Measurements from ENCODE around the gene PCDHA9. TPM values are rescaled to one million over a fixed set of nuclear protein-coding genes. Genes with fewer than 3 reads are reported as not detected.

The PCDHA9 gene
- polyA plus RNA-seq, 1 experiment = 0.06 TPM

GRCh38 chr5:140877262-140877581 lies 29.0 kb downstream of the PCDHA9 start:
- ChIA-PET POLR2A (no interaction called here), CTCF (no interaction called here)
- H3K4me3 ChIP-seq (ENCODE audit: low read depth, low read length) = no peak overlapping the region
- no peak for DNase-seq (ENCODE audit: low read depth)
- TF ChIP-seq CTCF (IDR thresholded peaks at IDR 0.05; ENCODE audit: insufficient read depth, low read depth, low read length) = no peak
- no peaks in the 10 kb centered on the region for H3K36me3 ChIP-seq (ENCODE audit: control insufficient read depth, insufficient read depth, low read length)
- H3K27me3 ChIP-seq (ENCODE audit: control insufficient read depth, insufficient read depth, low read length) = no peaks in the 10 kb centered on the region

- H3K27me3 ChIP-seq (ENCODE audit: control insufficient read depth, insufficient read depth, low read length) = no peaks in the 10 kb centered on the region
- TF ChIP-seq CTCF (IDR thresholded peaks at IDR 0.05; ENCODE audit: insufficient read depth, low read depth, low read length) = no peak
- no peaks in the 10 kb centered on the region for H3K36me3 ChIP-seq (ENCODE audit: control insufficient read depth, insufficient read depth, low read length)
- DNase-seq (ENCODE audit: low read depth) = no peak
- no peak within 1 kb of the TSS for H3K4me3 ChIP-seq (ENCODE audit: low read depth, low read length)
- ChIA-PET CTCF (interaction anchor here (0.6 kb wide), 1 partner anchor 34 kb away, joined by 3 read pairs; the partner anchor contains the start of gene PCDHA9), POLR2A (no interaction called here)
Measured at GRCh38 chr5:140881889-140882590, 33.9 kb downstream of the PCDHA9 start, which contains the start of gene PCDHA13. Gene PCDHA13, plus strand, starts transcription at chr5:140882124. Its CDS starts 145 bp downstream, at chr5:140882269.

GRCh38 chr5:140882591-140882899 lies 34.4 kb downstream of the PCDHA9 start:
- ChIA-PET POLR2A (no interaction called here), CTCF (interaction anchor here (0.6 kb wide), 1 partner anchor 34 kb away, joined by 3 read pairs; the partner anchor contains the start of gene PCDHA9)
- no peak for DNase-seq (ENCODE audit: low read depth)
- H3K4me3 ChIP-seq (ENCODE audit: low read depth, low read length) = no peak overlapping the region
- TF ChIP-seq CTCF (IDR thresholded peaks at IDR 0.05; ENCODE audit: insufficient read depth, low read depth, low read length) = no peak
- no peaks in the 10 kb centered on the region for H3K36me3 ChIP-seq (ENCODE audit: control insufficient read depth, insufficient read depth, low read length)
- no peaks in the 10 kb centered on the region for H3K27me3 ChIP-seq (ENCODE audit: control insufficient read depth, insufficient read depth, low read length)

GRCh38 chr5:140883373-140883772 lies 35.2 kb downstream of the PCDHA9 start:
- Histone ChIP-seq H3K4me3 (ENCODE audit: low read depth, low read length) (no peak overlapping the region), H3K36me3 (ENCODE audit: control insufficient read depth, insufficient read depth, low read length) (no peaks in the 10 kb centered on the region), H3K27me3 (ENCODE audit: control insufficient read depth, insufficient read depth, low read length) (no peaks in the 10 kb centered on the region)
- no peak for TF ChIP-seq CTCF (IDR thresholded peaks at IDR 0.05; ENCODE audit: insufficient read depth, low read depth, low read length)
- ChIA-PET CTCF (no interaction called here), POLR2A (no interaction called here)
- no peak for DNase-seq (ENCODE audit: low read depth)

GRCh38 chr5:140883927-140884697 lies 35.9 kb downstream of the PCDHA9 start:
- POLR2A ChIA-PET = no interaction called here
- Histone ChIP-seq H3K36me3 (ENCODE audit: control insufficient read depth, insufficient read depth, low read length) (no peaks in the 10 kb centered on the region), H3K27me3 (ENCODE audit: control insufficient read depth, insufficient read depth, low read length) (no peaks in the 10 kb centered on the region), H3K4me3 (ENCODE audit: low read depth, low read length) (no peak overlapping the region)
- no peak for TF ChIP-seq CTCF (IDR thresholded peaks at IDR 0.05; ENCODE audit: insufficient read depth, low read depth, low read length)
- CTCF ChIA-PET = no interaction called here
- DNase-seq (ENCODE audit: low read depth) = no peak

Other genes with a start within 250 kb of the PCDHA9 start
- 0.69 and 1.9 TPM in 2 replicates for gene CD14, start 215.2 kb upstream of the PCDHA9 start, polyA plus RNA-seq (2011; rRNA removed)
- 4.8 and 7.5 TPM in 2 replicates for gene TMCO6, start 208.9 kb upstream of the PCDHA9 start, polyA plus RNA-seq (2011; rRNA removed)
- gene NDUFA2, start 200.8 kb upstream of the PCDHA9 start, polyA plus RNA-seq (2011; rRNA removed) = 96.8 and 102 TPM in 2 replicates
- gene IK, start 200.6 kb upstream of the PCDHA9 start, polyA plus RNA-seq (2011; rRNA removed) = 71.8 and 105 TPM in 2 replicates
- gene WDR55, start 183.5 kb upstream of the PCDHA9 start, polyA plus RNA-seq (2011; rRNA removed) = 12.7 and 17.9 TPM in 2 replicates
- 0.21 and 0.36 TPM in 2 replicates for gene DND1, start 174.8 kb upstream of the PCDHA9 start, polyA plus RNA-seq (2011; rRNA removed)
- gene HARS1, start 157.0 kb upstream of the PCDHA9 start, polyA plus RNA-seq (2011; rRNA removed) = 76.3 and 80.6 TPM in 2 replicates
- 22.3 and 30.7 TPM in 2 replicates for gene HARS2, start 156.9 kb upstream of the PCDHA9 start, polyA plus RNA-seq (2011; rRNA removed)
- 23.4 and 49.5 TPM in 2 replicates for gene ZMAT2, start 147.9 kb upstream of the PCDHA9 start, polyA plus RNA-seq (2011; rRNA removed)
- 0.04 and 0.12 TPM in 2 replicates for gene PCDHA1, start 62.2 kb upstream of the PCDHA9 start, polyA plus RNA-seq (2011; rRNA removed)
- gene PCDHA2, start 53.5 kb upstream of the PCDHA9 start, polyA plus RNA-seq (2011; rRNA removed) = 0.02 TPM in 1 of 2 replicates, not detected in the other
- 0.16 and 0.21 TPM in 2 replicates for gene PCDHA3, start 47.3 kb upstream of the PCDHA9 start, polyA plus RNA-seq (2011; rRNA removed)
- gene PCDHA4, start 41.3 kb upstream of the PCDHA9 start, polyA plus RNA-seq (2011; rRNA removed) = 0.22 and 0.25 TPM in 2 replicates
- gene PCDHA5, start 26.8 kb upstream of the PCDHA9 start, polyA plus RNA-seq (2011; rRNA removed) = not detected in 2 replicates
- gene PCDHA6, start 20.4 kb upstream of the PCDHA9 start, polyA plus RNA-seq (2011; rRNA removed) = 0.02 and 0.09 TPM in 2 replicates
- 0.44 TPM in 2 replicates for gene PCDHA7, start 14.1 kb upstream of the PCDHA9 start, polyA plus RNA-seq (2011; rRNA removed)
- 0.01 and 0.02 TPM in 2 replicates for gene PCDHA8, start 7.2 kb upstream of the PCDHA9 start, polyA plus RNA-seq (2011; rRNA removed)
- gene PCDHA10, start 7.5 kb downstream of the PCDHA9 start, polyA plus RNA-seq (2011; rRNA removed) = 0.02 TPM in 2 replicates
- gene PCDHA11, start 20.6 kb downstream of the PCDHA9 start, polyA plus RNA-seq (2011; rRNA removed) = not detected in 2 replicates
- gene PCDHA12, start 26.9 kb downstream of the PCDHA9 start, polyA plus RNA-seq (2011; rRNA removed) = not detected in 2 replicates
- gene PCDHA13, start 33.7 kb downstream of the PCDHA9 start, polyA plus RNA-seq (2011; rRNA removed) = not detected in 2 replicates
- gene PCDHAC1, start 77.9 kb downstream of the PCDHA9 start, polyA plus RNA-seq (2011; rRNA removed) = 0.02 TPM in 1 of 2 replicates, not detected in the other
- gene PCDHAC2, start 118.1 kb downstream of the PCDHA9 start, polyA plus RNA-seq (2011; rRNA removed) = 0.06 TPM in 1 of 2 replicates, not detected in the other
- gene PCDHB1, start 203.0 kb downstream of the PCDHA9 start, polyA plus RNA-seq (2011; rRNA removed) = not detected in 2 replicates
- gene PCDHB2, start 246.2 kb downstream of the PCDHA9 start, polyA plus RNA-seq (2011; rRNA removed) = 0.42 and 0.99 TPM in 2 replicates